Measurements from ENCODE around the gene GVQW3. TPM values are rescaled to one million over a fixed set of nuclear protein-coding genes. Genes with fewer than 3 reads are reported as not detected.

GVQW3 gene
- under 1 TPM; 0.89 to 0.90 TPM for total RNA-seq

DNA sequence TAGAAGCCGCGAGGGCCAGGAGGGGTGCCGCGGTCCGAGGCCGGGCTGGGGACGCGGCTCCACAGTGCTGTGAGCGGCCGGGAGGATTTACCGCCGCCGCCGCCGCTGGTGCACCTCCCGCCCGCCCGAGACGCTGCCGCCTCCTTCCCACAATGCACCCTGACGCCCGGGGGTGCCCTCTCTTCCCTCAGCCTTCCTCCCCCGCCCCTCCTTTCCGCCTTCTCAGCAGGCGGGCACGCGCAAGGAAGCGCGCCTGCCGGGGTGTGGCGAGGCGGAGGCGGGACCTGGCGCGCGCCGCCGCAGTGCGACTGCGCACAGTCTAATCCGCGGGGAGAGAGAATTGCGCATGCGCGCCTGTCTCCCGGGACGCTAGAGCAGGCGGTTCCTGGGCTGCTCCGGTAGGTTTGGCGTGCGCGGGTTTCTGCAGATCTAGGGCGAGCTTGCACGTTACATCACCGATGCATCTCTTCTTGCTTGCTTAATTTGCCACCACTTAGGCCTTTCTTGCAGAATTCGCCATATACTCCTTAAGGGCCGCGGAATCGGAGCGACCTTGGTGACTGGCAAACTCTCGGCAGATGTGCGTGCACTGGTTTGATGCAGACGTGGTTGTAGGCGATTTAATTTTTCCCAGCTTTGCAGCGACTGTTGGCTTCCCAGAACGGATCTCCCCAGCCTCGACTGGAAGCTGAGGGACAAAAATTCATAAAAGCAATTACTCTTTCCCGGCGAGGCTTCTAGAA is at the start of gene GVQW3, which contains the start of gene THAP12:
GVQW3 (plus strand) TSS at position 347 of the 743 bp plus-strand sequence. CDS start 506 bp downstream, outside the sequence.
THAP12 (minus strand) TSS at position 156 of the 743 bp plus-strand sequence. CDS start 296 bp downstream, outside the sequence.
- Histone ChIP-seq H3K27ac (peak within 1 kb of the TSS; percentile 75 to 81), H3K27me3 (no peaks in the 10 kb centered on the region), H3K4me3 (peak within 1 kb of the TSS; percentile 66 to 95), H3K36me3 (no peaks in the 10 kb centered on the region), H3K4me1 (peaks cover 0 to 40% of the 10 kb centered on the region in 2 donors), H3K9me3 (no peaks in the 10 kb centered on the region)
- peak; percentile 95 for DNase-seq (ENCODE audit: low spot score)
- TF ChIP-seq, protein P1, sequence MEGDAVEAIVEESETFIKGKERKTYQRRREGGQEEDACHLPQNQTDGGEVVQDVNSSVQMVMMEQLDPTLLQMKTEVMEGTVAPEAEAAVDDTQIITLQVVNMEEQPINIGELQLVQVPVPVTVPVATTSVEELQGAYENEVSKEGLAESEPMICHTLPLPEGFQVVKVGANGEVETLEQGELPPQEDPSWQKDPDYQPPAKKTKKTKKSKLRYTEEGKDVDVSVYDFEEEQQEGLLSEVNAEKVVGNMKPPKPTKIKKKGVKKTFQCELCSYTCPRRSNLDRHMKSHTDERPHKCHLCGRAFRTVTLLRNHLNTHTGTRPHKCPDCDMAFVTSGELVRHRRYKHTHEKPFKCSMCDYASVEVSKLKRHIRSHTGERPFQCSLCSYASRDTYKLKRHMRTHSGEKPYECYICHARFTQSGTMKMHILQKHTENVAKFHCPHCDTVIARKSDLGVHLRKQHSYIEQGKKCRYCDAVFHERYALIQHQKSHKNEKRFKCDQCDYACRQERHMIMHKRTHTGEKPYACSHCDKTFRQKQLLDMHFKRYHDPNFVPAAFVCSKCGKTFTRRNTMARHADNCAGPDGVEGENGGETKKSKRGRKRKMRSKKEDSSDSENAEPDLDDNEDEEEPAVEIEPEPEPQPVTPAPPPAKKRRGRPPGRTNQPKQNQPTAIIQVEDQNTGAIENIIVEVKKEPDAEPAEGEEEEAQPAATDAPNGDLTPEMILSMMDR (IDR thresholded peaks at IDR 0.05), result peak in 1 of 2 donors; percentile 21

DNA sequence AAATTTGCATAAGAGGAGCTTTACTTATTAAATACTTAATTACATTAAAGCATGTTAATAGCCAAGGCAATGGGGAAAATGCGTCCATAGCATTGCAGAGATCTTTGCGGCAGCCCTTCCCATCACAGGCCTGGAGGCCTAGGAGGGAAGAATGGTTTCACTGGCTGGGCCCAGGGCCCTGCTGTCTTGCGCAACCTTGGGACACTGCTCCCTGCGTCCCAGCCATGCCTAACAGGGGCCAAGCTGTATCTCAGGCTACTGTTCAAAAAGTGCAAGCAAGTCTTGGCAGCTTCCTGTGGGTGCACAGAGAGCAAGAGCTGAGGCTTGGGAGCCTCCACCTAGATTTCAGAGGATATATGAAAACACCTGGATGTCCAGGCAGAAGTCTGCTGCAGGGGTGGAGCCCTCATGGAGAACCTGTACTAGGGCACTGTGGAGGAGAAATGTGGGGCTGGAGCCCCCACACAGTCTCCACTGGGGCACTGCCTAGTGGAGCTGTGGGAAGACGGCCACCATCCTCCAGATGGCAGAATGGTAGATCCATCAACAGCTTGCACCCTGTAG is 46.2 kb upstream of the GVQW3 start:
- TF ChIP-seq, protein P1 (IDR thresholded peaks at IDR 0.05), result no peak
- no peaks in the 10 kb centered on the region for H3K9me3 ChIP-seq
- no peak overlapping the region for H3K27ac ChIP-seq
- H3K4me1 ChIP-seq, result peaks cover 0 to 20% of the 10 kb centered on the region in 2 donors
- no peaks in the 10 kb centered on the region for H3K36me3 ChIP-seq
- H3K4me3 ChIP-seq, result no peak overlapping the region
- H3K27me3 ChIP-seq, result no peaks in the 10 kb centered on the region
- DNase-seq (ENCODE audit: low spot score), result peak; percentile 32

DNA sequence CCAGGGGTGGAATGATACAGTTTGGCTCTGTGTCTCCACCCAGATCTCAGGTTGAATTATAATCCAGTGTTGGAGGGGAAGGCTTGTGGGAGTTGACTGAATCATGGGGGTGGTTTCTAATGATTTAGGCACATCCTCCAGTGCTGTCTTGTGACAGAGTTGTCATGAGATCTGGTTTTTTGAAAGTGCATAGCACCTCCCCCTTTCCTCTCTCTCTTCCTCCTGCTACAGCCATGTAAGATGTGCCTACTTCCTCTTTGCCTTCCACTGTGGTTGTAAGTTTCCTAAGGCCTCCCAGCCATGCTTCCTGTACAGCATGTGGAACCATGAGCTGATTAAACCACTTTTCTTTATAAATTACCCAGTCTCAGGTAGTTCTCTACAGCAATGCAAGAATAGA is 45.3 kb upstream of the GVQW3 start:
- Histone ChIP-seq H3K27me3 (no peaks in the 10 kb centered on the region), H3K27ac (no peak overlapping the region)

DNA sequence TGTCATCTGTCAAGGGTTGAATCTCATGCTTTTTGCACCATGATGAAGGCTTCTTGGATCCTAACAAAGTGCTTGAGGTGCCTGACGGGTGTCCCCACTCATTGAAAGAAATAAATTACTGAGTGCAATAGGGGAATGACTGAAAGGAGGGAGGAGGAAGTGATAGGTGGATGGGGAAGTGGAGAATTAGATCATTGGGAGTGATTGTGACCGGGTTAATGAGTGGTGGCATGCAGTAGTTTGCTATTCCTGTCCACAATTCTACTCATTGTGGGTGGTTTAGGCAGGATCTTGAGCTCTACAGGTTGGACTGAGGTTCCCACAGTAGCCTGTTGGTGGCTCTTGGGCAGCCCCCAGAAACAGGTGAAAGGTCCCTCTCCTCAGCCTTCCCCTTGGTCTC is 44.5 kb upstream of the GVQW3 start:
- Histone ChIP-seq H3K4me1 (peaks cover 0 to 22% of the 10 kb centered on the region in 2 donors), H3K9me3 (no peaks in the 10 kb centered on the region), H3K27ac (no peak overlapping the region), H3K36me3 (no peaks in the 10 kb centered on the region), H3K4me3 (no peak overlapping the region), H3K27me3 (no peaks in the 10 kb centered on the region)
- DNase-seq (ENCODE audit: low spot score), result no peak
- TF ChIP-seq, protein P1 (IDR thresholded peaks at IDR 0.05), result no peak

More for the DNA sequence above, 45.3 kb upstream of the GVQW3 start:
- peaks cover 0 to 22% of the 10 kb centered on the region in 2 donors for H3K4me1 ChIP-seq
- peak; percentile 28 for DNase-seq (ENCODE audit: low spot score)
- H3K36me3 ChIP-seq, result no peaks in the 10 kb centered on the region
- TF ChIP-seq, protein P1 (IDR thresholded peaks at IDR 0.05), result no peak
- no peak overlapping the region for H3K4me3 ChIP-seq
- H3K9me3 ChIP-seq, result no peaks in the 10 kb centered on the region

DNA sequence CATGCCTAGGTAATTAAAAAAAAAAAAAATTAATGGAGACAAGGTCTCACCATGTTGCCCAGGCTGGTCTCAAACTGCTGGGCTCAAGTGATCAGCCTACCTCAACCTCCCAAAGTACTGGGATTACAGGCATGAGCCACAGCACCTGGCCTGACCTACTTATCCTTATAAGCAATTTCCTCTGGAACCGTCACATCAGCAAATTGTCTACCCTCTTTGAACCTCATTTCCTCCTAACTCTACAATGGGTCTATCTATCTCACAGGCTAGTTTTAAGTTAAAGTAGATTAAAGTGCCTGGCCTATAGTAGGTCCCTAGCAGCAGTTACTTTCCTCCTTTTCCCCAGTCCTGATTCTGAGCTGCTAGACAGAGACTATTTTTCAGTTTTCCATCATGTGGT is 43.7 kb upstream of the GVQW3 start:
- H3K4me3 ChIP-seq, result no peak overlapping the region
- no peak overlapping the region for H3K27ac ChIP-seq
- peaks cover 0 to 22% of the 10 kb centered on the region in 2 donors for H3K4me1 ChIP-seq
- DNase-seq (ENCODE audit: low spot score), result no peak
- no peaks in the 10 kb centered on the region for H3K36me3 ChIP-seq
- no peaks in the 10 kb centered on the region for H3K27me3 ChIP-seq
- H3K9me3 ChIP-seq, result no peaks in the 10 kb centered on the region
- TF ChIP-seq, protein P1 (IDR thresholded peaks at IDR 0.05), result no peak

All from right atrium auricular region (tissue), 2 donors.